Activated CD8-positive, alpha-beta memory T cell treated with anti-CD3 and anti-CD28 coated beads, Interleukin-2, amount 10 ng/mL, durations not matched to agents 7 days and 5 days (primary cell): Measurements from ENCODE around the gene TMEM255B. TPM values are rescaled to one million over a fixed set of nuclear protein-coding genes. Genes with fewer than 3 reads are reported as not detected.
"Not testable (repeated sequence)": the region's sequence is repeated elsewhere in the genome, so short reads cannot be mapped to it uniquely, and the experiment has no call there.

ENCODE experiments used
- ATAC-seq: fragments of 150-1000 bp; cut with Tn5 transposase; one replicate; pipeline ENCODE4 v1.10.0; 2021; ENCODE audit warnings: moderate library complexity
- CTCF ChIA-PET: fragments of 350-600 bp; sonication (Branson Sonifier 250); formaldehyde crosslinking; loops from one replicate; lab custom pipeline; 2021; ENCODE audit warnings: antibody characterized with exemption; lab: Charles Lee
- DNase-seq: peaks from one replicate; pipeline ENCODE4 v3.0.0-alpha.2; 2020
- H3K27ac Mint-ChIP-seq: one replicate; pipeline ENCODE4 v1.8.0; 2021; ENCODE audit warnings: mild to moderate bottlenecking, mixed read lengths
- H3K27me3 Mint-ChIP-seq: one replicate; pipeline ENCODE4 v1.8.0; 2021; ENCODE audit warnings: mixed read lengths
- H3K36me3 Mint-ChIP-seq: one replicate; pipeline ENCODE4 v1.8.0; 2021; ENCODE audit warnings: mild to moderate bottlenecking, mixed read lengths
- H3K4me1 Mint-ChIP-seq: one replicate; pipeline ENCODE4 v1.8.0; 2021; ENCODE audit warnings: mixed read lengths
- H3K4me3 Mint-ChIP-seq: one replicate; pipeline ENCODE4 v1.8.0; 2021; ENCODE audit warnings: mild to moderate bottlenecking, moderate library complexity, mixed read lengths
- H3K9me3 Mint-ChIP-seq: one replicate; pipeline ENCODE4 v1.8.0; 2022; ENCODE audit warnings: low read depth, mixed read lengths
- total RNA-seq, 2 experiments: library from RNA; stranded (reverse); gene quantifications; one replicate each; pipeline ENCODE4 v1.2.3, GENCODE V29; 2021

Gene TMEM255B
- total RNA-seq, 2 experiments from 2014 or later, result 0.87 to 1.3 TPM

DNA sequence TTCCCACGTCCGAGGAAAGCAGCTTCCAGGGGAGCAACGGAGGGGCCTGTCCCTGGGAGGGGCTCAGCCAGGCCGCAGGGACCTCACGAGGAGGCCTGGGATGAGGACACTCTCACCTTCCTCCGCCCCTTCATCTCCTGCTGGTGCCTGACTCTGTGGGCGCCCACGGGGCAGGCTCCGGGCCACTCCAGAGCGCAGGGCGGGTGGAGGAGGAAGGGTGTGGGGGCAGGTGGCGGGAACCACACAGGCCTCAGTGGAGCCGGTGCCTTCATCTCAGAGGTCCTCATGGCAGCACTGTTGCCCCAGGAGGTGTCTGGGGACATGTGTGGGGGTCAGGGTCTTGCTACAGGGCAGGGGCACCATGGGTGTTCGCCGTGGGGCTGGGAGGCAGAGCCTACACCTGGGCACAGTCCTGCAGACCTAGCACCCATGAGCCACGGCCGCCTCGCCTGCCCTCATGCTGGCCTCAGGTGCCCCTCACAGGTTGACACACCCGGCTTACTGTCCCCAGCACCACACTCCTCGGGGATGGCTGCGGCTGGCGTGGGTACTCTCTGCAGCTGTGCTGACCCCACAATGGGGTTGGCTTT, 10.1 kb upstream of the TMEM255B start:
- CTCF ChIA-PET, result no interaction called here
- H3K36me3 Mint-ChIP-seq, result no peaks in the 10 kb centered on the region
- H3K27ac Mint-ChIP-seq, result no peak overlapping the region
- H3K4me3 Mint-ChIP-seq, result no peak overlapping the region
- DNase-seq, result no peak
- H3K27me3 Mint-ChIP-seq, result no peaks in the 10 kb centered on the region
- ATAC-seq, result no peak
- H3K9me3 Mint-ChIP-seq, result peaks cover 15% of the 10 kb centered on the region
- no peaks in the 10 kb centered on the region for H3K4me1 Mint-ChIP-seq

DNA sequence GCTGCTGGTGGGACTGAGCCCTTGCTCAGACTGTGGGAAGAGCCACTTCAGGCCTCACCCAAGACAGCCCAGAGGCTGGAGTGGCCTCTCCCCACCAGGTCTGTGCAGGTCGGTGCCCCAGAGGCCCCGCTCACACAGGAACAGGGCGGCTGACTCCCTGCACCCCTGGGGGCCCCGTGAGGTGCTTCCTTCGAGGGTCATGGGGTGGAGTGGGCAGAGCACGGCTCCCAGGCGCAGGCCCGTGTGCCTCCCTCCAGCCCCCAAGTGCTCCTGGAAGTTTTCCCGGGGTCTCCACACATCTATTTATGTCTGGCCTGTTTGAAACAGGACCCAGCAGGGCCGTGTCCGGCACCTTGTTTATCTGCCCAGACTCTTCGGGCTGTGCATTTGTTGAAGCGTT, 9.5 kb upstream of the TMEM255B start:
- CTCF ChIA-PET, result no interaction called here
- DNase-seq (no peak), ATAC-seq (no peak)
- no peaks in the 10 kb centered on the region for H3K4me1 Mint-ChIP-seq
- H3K27ac Mint-ChIP-seq, result no peak overlapping the region
- no peak overlapping the region for H3K4me3 Mint-ChIP-seq
- no peaks in the 10 kb centered on the region for H3K36me3 Mint-ChIP-seq
- H3K27me3 Mint-ChIP-seq, result no peaks in the 10 kb centered on the region
- H3K9me3 Mint-ChIP-seq, result peaks cover 15% of the 10 kb centered on the region

DNA sequence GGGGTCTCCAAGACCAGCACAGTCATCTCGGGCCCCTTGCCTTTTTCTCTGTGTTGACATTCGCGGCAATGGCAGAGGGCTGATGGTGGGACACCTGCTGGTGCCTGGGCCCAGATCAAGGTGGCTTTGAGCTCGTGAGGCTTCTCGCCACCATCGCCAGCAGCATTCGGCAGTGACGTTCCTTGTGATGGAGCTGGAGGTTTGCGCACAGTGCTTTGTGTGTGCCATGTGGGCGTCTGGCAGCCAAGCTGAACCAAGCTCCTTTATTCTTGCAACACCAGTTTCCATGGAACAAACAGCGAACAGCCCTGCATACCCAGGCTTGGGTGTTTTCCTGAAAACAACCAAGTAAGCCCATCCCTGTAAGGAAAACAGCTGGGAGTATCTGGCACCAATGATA, 9.1 kb upstream of the TMEM255B start:
- Mint-ChIP-seq H3K36me3 (no peaks in the 10 kb centered on the region), H3K27me3 (no peaks in the 10 kb centered on the region), H3K4me3 (no peak overlapping the region), H3K9me3 (peaks cover 15% of the 10 kb centered on the region), H3K4me1 (peaks cover under 1% of the 10 kb centered on the region), H3K27ac (no peak overlapping the region)
- CTCF ChIA-PET, result no interaction called here
- no peak for ATAC-seq
- DNase-seq, result no peak

DNA sequence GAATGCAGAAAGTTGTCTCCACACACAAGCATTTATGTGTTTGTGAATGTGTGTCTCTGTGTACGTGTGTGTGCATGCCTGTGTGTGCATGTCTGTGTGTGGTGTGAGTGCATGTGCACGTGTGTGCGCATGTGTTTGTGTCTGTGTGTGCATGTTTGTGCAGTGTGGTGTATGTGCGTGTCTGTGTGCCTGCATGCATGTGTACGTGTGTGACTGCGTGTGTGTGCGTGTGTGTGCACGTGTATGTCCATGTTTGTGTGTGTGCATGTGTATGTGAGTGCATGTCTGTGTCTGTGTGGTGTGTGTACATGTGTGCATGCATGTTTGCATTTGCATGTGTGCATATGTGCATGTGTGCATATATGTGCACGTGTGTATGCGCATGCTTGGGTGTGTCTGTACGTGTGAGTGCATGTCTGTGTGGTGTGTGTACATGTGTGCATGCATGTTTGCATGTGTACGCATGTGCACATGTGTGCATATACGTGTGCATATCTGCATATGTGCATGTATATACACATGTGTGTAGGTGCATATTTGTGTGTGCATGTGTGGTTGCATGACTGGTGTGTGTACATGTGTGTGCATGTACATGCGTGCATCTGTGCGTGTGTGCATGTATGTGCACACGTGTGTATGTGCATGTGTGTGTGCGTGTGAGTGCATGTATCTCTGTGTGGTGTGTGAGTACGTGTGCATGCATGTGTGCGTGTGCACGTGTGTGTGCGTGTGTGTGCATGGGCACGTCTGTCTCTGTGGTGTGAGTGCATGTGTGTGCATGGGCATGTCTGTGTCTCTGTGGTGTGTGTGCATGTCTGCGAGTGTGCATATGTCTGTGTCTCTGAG, 8.2 kb upstream of the TMEM255B start:
- CTCF ChIA-PET, result no interaction called here
- no peak for ATAC-seq
- H3K27me3 Mint-ChIP-seq, result no peaks in the 10 kb centered on the region
- H3K4me3 Mint-ChIP-seq, result no peak overlapping the region
- no peaks in the 10 kb centered on the region for H3K36me3 Mint-ChIP-seq
- peaks cover 15% of the 10 kb centered on the region for H3K9me3 Mint-ChIP-seq
- peaks cover 1% of the 10 kb centered on the region for H3K4me1 Mint-ChIP-seq
- DNase-seq, result no peak
- no peak overlapping the region for H3K27ac Mint-ChIP-seq

DNA sequence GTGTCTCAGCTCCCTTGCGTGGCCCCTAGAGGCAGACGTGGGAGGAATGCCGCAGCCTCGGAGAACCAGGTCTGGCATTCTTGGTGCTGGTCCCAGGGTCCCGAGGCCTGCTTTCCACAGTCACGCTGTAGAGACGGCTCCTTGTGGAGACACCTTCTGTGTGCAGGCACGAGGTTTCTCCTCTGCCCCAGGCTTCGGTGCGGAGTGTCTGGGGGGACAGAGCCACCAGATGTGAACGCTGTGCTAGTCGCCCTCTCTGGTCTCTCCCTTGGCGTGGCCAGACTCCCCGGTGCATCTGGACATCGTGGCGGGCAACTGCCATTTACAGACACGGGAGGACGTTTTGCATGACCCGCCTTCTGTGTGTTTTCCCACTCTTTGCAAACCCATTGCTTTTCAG, 7.5 kb upstream of the TMEM255B start:
- Mint-ChIP-seq H3K9me3 (peaks cover 15% of the 10 kb centered on the region), H3K27ac (no peak overlapping the region), H3K4me3 (no peak overlapping the region), H3K36me3 (no peaks in the 10 kb centered on the region), H3K4me1 (peaks cover 1% of the 10 kb centered on the region), H3K27me3 (no peaks in the 10 kb centered on the region)
- CTCF ChIA-PET, result no interaction called here
- ATAC-seq (no peak), DNase-seq (no peak)

DNA sequence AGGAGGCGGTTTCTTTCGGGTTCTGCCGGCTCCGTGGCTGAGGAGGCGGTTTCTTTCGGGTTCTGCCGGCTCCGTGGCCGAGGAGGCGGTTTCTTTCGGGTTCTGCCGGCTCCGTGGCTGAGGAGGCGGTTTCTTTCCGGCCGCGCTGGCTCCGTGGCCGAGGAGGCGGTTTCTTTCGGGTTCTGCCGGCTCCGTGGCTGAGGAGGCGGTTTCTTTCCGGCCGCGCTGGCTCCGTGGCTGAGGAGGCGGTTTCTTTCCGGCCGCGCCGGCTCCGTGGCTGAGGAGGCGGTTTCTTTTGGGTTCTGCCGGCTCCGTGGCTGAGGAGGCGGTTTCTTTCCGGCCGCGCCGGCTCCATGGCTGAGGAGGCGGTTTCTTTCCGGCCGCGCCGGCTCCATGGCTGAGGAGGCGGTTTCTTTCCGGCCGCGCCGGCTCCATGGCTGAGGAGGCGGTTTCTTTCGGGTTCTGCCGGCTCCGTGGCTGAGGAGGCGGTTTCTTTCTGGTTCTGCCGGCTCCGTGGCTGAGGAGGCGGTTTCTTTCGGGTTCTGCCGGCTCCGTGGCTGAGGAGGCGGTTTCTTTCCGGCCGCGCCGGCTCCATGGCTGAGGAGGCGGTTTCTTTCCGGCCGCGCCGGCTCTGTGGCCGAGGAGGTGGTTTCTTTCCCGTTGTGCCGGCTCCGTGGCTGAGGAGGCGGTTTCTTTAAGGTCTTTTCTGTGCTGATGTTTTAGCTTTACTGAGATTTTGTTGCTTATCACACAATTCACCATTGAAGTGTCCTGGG, 6.6 kb upstream of the TMEM255B start:
- H3K27ac Mint-ChIP-seq, H3K27me3 Mint-ChIP-seq, H3K4me3 Mint-ChIP-seq, CTCF ChIA-PET, ATAC-seq, H3K36me3 Mint-ChIP-seq, DNase-seq, H3K4me1 Mint-ChIP-seq: not testable (repeated sequence)
- H3K9me3 Mint-ChIP-seq, result peaks cover 17% of the 10 kb centered on the region

DNA sequence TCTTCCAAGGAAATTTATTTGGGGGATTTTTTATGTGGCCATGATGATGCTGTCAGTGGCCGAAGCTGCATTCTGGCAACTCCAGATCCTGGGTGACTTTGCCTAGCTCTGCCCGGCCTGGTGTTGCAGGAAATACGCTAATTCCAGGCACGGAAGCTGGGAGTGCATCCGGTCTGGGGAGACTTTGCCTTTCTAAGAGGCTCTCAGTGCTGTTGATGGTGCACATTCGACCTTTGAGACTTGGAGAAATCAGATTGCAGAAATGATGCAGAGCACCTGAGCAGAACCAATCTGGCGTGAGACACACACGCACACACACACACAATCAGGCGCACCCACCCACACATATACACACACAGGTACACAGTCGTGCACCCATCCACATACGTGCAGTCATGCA, 5.9 kb upstream of the TMEM255B start:
- CTCF ChIA-PET, result no interaction called here
- no peak for DNase-seq
- no peak overlapping the region for H3K4me3 Mint-ChIP-seq
- no peaks in the 10 kb centered on the region for H3K36me3 Mint-ChIP-seq
- H3K9me3 Mint-ChIP-seq, result peaks cover 20% of the 10 kb centered on the region
- peaks cover 6% of the 10 kb centered on the region for H3K27me3 Mint-ChIP-seq
- no peak overlapping the region for H3K27ac Mint-ChIP-seq
- H3K4me1 Mint-ChIP-seq, result peaks cover 8% of the 10 kb centered on the region
- no peak for ATAC-seq

DNA sequence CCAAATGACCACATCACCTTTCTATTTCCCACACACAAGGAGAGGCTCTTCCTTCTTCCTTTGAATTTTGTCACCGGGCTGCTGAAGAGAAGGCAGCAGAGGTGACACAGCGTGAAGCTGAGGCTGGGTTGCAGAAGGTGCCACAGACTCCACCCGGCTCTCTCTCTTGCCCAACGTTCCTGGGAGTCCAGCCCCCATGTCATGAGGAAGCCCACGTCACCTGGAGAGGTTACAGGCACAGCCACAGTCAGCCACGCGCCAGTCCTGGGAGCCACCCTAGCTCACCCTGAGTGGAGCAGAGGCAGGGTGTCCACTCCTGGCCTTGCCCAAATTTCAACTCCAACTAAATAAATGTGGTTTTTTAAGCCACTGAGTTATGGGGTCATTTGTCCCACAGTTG, 4.8 kb upstream of the TMEM255B start:
- Mint-ChIP-seq H3K27me3 (peaks cover 11% of the 10 kb centered on the region), H3K36me3 (no peaks in the 10 kb centered on the region), H3K9me3 (peaks cover 20% of the 10 kb centered on the region), H3K27ac (no peak overlapping the region), H3K4me1 (peaks cover 12% of the 10 kb centered on the region), H3K4me3 (no peak overlapping the region)
- DNase-seq (no peak), ATAC-seq (no peak)
- CTCF ChIA-PET, result no interaction called here

DNA sequence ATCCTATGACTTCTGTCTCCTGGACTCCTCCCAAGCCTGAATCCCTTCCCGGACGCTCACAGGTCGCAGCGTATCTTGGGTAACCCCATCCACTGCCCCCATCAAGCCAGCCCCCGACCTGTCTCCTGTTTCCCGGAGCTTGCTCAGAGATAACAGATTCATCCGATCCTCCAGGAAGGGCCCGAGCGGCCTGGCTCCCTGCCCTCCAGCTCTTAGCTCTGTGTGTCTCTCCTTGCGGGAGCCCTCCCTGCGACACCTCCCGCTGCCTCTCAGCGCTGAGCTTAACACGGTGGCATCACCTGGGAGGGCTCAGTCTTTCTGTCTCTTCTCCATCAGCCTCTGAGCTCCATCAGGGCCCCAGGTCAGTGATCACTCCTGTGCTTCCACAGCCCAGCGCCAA, 4.3 kb upstream of the TMEM255B start:
- peaks cover 16% of the 10 kb centered on the region for H3K27me3 Mint-ChIP-seq
- H3K4me1 Mint-ChIP-seq, result peaks cover 17% of the 10 kb centered on the region
- CTCF ChIA-PET, result no interaction called here
- H3K4me3 Mint-ChIP-seq, result no peak overlapping the region
- peaks cover 20% of the 10 kb centered on the region for H3K9me3 Mint-ChIP-seq
- DNase-seq (no peak), ATAC-seq (no peak)
- no peaks in the 10 kb centered on the region for H3K36me3 Mint-ChIP-seq
- H3K27ac Mint-ChIP-seq, result no peak overlapping the region

DNA sequence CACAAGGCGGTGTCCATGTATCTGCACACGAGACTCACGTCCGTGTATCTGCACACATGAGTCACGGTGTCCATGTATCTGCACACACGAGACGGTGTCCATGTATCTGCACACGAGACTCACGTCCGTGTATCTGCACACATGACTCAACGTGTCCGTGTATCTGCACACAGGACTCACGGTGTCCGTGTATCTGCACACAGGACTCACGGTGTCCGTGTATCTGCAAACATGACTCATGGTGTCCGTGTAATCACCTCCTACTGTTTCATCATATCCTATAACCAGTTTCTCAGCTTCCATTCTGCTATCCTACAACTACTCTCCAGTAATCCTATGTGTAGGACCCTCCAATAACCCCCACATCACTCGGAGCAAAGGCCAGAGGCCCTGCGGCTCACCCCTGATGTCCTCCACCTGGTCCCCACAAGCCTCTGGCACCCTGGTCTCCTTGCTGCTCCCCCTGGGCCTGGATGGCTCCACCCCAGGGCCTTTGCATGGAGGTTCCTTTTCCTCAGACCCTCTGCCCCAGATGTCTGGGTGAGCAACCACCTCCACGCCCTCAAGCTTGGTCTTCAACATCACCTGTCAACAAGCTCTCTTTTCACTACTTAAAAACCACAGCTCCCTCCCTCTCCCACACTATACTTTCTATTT, 2.5 kb upstream of the TMEM255B start:
- H3K9me3 Mint-ChIP-seq, result peaks cover 8% of the 10 kb centered on the region
- H3K4me1 Mint-ChIP-seq, result peaks cover 19% of the 10 kb centered on the region
- CTCF ChIA-PET, result no interaction called here
- ATAC-seq (no peak), DNase-seq (no peak)
- no peaks in the 10 kb centered on the region for H3K36me3 Mint-ChIP-seq
- peaks cover 34% of the 10 kb centered on the region for H3K27me3 Mint-ChIP-seq
- H3K4me3 Mint-ChIP-seq, result no peak overlapping the region
- H3K27ac Mint-ChIP-seq, result no peak overlapping the region

DNA sequence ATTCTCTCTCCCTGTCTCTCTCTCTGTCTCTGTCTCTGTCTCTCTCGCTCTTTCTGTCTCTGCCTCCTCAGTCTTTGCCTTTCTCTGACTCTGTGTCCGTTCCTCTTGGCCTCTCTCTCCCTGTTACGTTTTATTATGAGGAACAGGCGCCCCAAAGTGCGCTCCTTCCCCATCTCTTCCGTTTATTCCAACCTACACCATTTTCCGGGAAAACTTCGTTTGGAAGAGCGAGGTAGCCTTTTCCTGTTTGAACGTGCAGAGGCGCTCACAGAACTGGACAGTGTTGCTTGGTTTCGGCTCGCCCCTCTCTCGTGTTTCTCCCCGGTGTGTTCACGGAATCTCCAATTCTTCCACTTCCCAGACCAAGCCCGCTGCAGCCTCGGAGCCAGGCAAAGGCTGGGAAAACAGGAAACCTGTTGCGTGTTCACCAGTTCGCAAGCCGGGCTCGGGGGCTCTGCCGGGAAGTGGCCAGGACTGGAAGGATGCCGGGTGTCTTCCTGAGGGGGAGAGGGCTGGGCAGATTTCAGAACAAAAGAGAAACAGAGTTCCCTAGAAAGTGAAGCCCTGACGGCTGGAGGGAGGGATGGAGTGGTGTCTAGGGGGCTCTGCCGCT, 605 bp downstream of the TMEM255B start:
- ATAC-seq (no peak), DNase-seq (no peak)
- H3K27me3 Mint-ChIP-seq, result peaks cover 49% of the 10 kb centered on the region
- peak overlapping the region; percentile 69 for H3K4me3 Mint-ChIP-seq
- CTCF ChIA-PET, result no interaction called here
- peaks cover 5% of the 10 kb centered on the region for H3K9me3 Mint-ChIP-seq
- no peak overlapping the region for H3K27ac Mint-ChIP-seq
- H3K4me1 Mint-ChIP-seq, result peaks cover 19% of the 10 kb centered on the region
- no peaks in the 10 kb centered on the region for H3K36me3 Mint-ChIP-seq

DNA sequence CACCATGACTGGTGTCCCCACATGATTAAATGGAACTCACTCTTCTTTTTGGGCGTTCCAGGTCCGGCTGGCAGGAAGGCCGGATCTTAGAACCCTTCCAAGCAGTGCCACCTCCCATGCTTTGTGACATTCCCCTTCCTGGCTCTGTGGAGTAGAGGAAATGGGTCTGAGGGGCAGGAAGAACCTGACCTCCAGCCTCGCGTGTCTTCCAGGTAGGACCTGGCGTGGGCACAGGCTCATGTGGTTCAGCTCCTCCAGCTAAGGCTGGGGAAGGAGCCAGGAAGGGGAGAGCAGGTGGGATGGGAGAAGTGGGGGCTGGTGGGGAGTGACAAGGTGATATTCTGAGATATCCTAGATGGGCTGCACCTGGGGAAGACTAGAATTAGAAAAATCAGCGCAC, 2.1 kb downstream of the TMEM255B start:
- Mint-ChIP-seq H3K9me3 (peaks cover 5% of the 10 kb centered on the region), H3K27me3 (peaks cover 49% of the 10 kb centered on the region), H3K4me3 (no peak overlapping the region), H3K4me1 (peaks cover 17% of the 10 kb centered on the region), H3K36me3 (no peaks in the 10 kb centered on the region), H3K27ac (no peak overlapping the region)
- CTCF ChIA-PET, result no interaction called here
- DNase-seq (no peak), ATAC-seq (no peak)

DNA sequence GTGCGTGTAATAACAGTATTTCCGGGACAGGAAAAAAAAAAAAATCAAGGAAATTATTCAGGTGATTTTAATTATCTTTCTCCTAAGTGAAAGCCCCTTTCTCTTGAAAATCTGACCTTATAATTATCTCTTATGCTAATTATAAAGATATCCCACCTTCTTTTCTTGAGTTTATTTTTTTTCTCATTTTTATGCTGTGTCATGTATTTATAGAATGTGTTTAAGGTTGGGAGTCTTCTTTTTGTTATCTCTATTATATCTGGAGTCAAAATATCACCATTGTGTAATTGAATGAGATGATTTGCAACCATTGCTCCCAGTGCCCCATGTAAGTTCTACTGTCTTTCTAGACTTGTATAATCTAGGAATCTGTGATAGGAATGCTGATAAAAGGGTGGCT, 3.0 kb downstream of the TMEM255B start:
- peaks cover 16% of the 10 kb centered on the region for H3K4me1 Mint-ChIP-seq
- peaks cover 3% of the 10 kb centered on the region for H3K9me3 Mint-ChIP-seq
- peaks cover 49% of the 10 kb centered on the region for H3K27me3 Mint-ChIP-seq
- no peaks in the 10 kb centered on the region for H3K36me3 Mint-ChIP-seq
- CTCF ChIA-PET, result no interaction called here
- H3K27ac Mint-ChIP-seq, result no peak overlapping the region
- DNase-seq (no peak), ATAC-seq (no peak)
- no peak overlapping the region for H3K4me3 Mint-ChIP-seq
